HG02981 (cell line): ENCODE measurements around the gene ATP8B2.
"Not testable (repeated sequence)": the region's sequence is repeated elsewhere in the genome, so short reads cannot be mapped to it uniquely, and the experiment has no call there.

Experiments
- ATAC-seq: cut with Tn5 transposase; IDR thresholded peaks from one replicate; pipeline ENCODE4 v1.9.1; 2021; ENCODE audit warnings: mild to moderate bottlenecking, moderate library complexity; ENCODE audit not compliant: unreplicated experiment

Gene ATP8B2

GRCh38 chr1:154321609-154321934 lies 3.8 kb upstream of the ATP8B2 start:
- not testable (repeated sequence) for ATAC-seq

GRCh38 chr1:154323493-154323892 lies 1.8 kb upstream of the ATP8B2 start:
- ATAC-seq = no peak

- ATAC-seq = no peak
Observed at GRCh38 chr1:154324241-154324640, 1.1 kb upstream of the ATP8B2 start.

- no peak for ATAC-seq
Observed at GRCh38 chr1:154325583-154326545, 539 bp downstream of the ATP8B2 start.

- ATAC-seq = no peak
Observed at GRCh38 chr1:154326546-154327465, 1.5 kb downstream of the ATP8B2 start.

- no peak for ATAC-seq
Observed at GRCh38 chr1:154327466-154328317, 2.4 kb downstream of the ATP8B2 start.

- no peak for ATAC-seq
Observed at GRCh38 chr1:154328318-154329151, 3.2 kb downstream of the ATP8B2 start.

GRCh38 chr1:154329152-154329521 lies 3.8 kb downstream of the ATP8B2 start:
- no peak for ATAC-seq

GRCh38 chr1:154329551-154330131 lies 4.3 kb downstream of the ATP8B2 start:
- no peak for ATAC-seq

- ATAC-seq = no peak
Observed at GRCh38 chr1:154330669-154331068, 5.3 kb downstream of the ATP8B2 start.

GRCh38 chr1:154334079-154335024 lies 9.0 kb downstream of the ATP8B2 start:
- no peak for ATAC-seq

- ATAC-seq = no peak
Observed at GRCh38 chr1:154335025-154335714, 9.8 kb downstream of the ATP8B2 start.

GRCh38 chr1:154337253-154337894 lies 12.0 kb downstream of the ATP8B2 start:
- ATAC-seq = no peak

- ATAC-seq = no peak
Observed at GRCh38 chr1:154338875-154339274, 13.6 kb downstream of the ATP8B2 start.

GRCh38 chr1:154341366-154341765 lies 16.0 kb downstream of the ATP8B2 start:
- ATAC-seq = not testable (repeated sequence)

GRCh38 chr1:154342132-154342531 lies 16.8 kb downstream of the ATP8B2 start:
- ATAC-seq = no peak

GRCh38 chr1:154342836-154343472 lies 17.6 kb downstream of the ATP8B2 start:
- no peak for ATAC-seq
